Measurements from ENCODE around the gene RPS21. TPM values are rescaled to one million over a fixed set of nuclear protein-coding genes. Genes with fewer than 3 reads are reported as not detected.

The RPS21 gene
- total RNA-seq, 1 donor from 2014 or later = 1,089 TPM

DNA sequence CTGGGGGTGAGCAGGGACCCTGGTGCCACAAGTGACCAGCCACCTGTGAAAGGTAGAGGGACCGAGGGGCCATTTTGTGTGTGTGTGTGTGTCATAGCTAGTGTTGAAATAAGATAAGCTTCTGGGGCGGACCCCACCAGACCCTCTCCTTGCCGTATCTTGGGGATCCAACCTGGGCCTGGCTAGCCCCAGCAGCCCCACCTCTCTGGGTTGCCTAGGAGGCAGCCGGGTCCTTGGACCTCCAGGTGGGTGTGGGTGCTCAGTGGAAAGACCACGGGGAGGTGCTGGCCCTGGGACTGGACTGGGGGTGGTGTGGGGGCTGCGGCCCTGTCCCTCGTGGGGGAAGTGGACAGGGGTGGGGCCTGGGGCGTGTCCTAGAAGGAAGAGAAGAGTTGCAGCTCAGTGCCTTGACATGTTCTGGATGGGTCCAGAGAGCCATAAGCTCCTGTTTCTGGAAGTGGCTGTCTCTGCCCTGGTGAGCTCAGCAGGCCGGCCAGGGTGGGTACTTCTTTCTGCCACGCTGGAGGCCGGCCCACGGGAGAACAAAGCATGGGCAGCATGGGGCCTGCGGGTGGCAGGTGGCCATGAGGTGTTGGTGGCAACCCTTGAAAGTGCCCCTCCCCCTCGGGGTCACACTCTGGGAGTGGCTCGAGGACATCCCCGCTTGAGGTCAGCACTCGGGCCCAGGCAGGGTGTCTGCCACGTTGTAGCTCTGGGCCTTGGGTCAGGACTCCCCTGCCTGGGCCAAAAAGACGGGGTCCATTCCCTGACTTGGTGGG, 32.0 kb downstream of the RPS21 start:
- H3K27me3 Mint-ChIP-seq (ENCODE audit: low read depth) = no peaks in the 10 kb centered on the region
- DNase-seq (ENCODE audit: low spot score in 2 of 2, unreplicated experiment in 2 of 2) = no peak
- H3K27ac Mint-ChIP-seq = no peak overlapping the region
- no peaks in the 10 kb centered on the region for H3K36me3 Mint-ChIP-seq
- no peak overlapping the region for H3K4me3 Mint-ChIP-seq
- TF ChIP-seq CTCF (IDR thresholded peaks at IDR 0.05; ENCODE audit: unreplicated experiment) = no peak
- H3K4me1 Mint-ChIP-seq = peaks cover 13% of the 10 kb centered on the region
- H3K9me3 Mint-ChIP-seq = no peaks in the 10 kb centered on the region

DNA sequence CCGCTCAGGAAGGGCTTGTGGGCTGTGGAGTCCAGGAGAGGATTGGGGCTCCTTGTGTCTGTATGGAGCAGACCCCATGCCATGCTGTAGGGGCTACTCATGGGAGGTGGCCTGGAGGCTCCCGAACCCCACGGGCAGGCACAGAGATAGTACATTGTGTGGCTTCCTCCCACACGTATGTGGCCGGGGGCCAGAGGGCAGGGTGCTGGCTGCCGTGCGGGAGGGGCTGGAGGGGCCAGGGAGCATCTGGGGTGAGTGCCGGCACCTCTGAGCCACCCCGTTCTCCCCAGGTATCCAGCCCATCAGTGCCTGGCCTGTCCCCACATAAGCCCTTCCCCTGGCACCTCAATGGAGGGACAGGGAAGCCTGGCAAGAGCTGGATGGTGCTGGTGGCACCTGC, 32.9 kb downstream of the RPS21 start:
- Mint-ChIP-seq H3K36me3 (no peaks in the 10 kb centered on the region), H3K27me3 (ENCODE audit: low read depth) (no peaks in the 10 kb centered on the region), H3K4me3 (no peak overlapping the region), H3K9me3 (no peaks in the 10 kb centered on the region), H3K27ac (no peak overlapping the region), H3K4me1 (peaks cover 19% of the 10 kb centered on the region)
- TF ChIP-seq CTCF (IDR thresholded peaks at IDR 0.05; ENCODE audit: unreplicated experiment) = no peak
- DNase-seq (ENCODE audit: low spot score in 2 of 2, unreplicated experiment in 2 of 2) = no peak

GRCh38 chr20:62420846-62421715, 34.2 kb downstream of the RPS21 start:
- no peak overlapping the region for H3K4me3 Mint-ChIP-seq
- no peaks in the 10 kb centered on the region for H3K9me3 Mint-ChIP-seq
- H3K4me1 Mint-ChIP-seq = peaks cover 24% of the 10 kb centered on the region
- no peaks in the 10 kb centered on the region for H3K27me3 Mint-ChIP-seq (ENCODE audit: low read depth)
- no peak overlapping the region for H3K27ac Mint-ChIP-seq
- no peak for TF ChIP-seq CTCF (IDR thresholded peaks at IDR 0.05; ENCODE audit: unreplicated experiment)
- H3K36me3 Mint-ChIP-seq = no peaks in the 10 kb centered on the region
- DNase-seq (ENCODE audit: low spot score in 2 of 2, unreplicated experiment in 2 of 2) = no peak

DNA sequence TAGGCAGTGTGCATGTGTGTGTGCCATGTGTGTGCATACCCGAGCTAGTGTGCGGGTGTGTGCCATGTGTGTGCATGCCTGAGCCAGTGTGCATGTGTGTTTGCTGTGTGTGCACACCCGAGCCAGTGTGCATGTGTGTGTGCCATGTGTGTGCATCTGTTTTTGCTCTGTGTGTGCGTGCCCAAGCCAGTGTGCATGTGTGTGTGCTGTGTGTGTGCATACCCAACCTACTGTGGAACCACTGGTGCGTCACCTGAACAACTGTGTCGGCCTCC, 34.8 kb downstream of the RPS21 start:
- Mint-ChIP-seq H3K27ac (no peak overlapping the region), H3K4me3 (no peak overlapping the region), H3K36me3 (no peaks in the 10 kb centered on the region), H3K9me3 (no peaks in the 10 kb centered on the region), H3K27me3 (ENCODE audit: low read depth) (no peaks in the 10 kb centered on the region), H3K4me1 (peaks cover 29% of the 10 kb centered on the region)
- no peak for DNase-seq (ENCODE audit: low spot score in 2 of 2, unreplicated experiment in 2 of 2)
- TF ChIP-seq CTCF (IDR thresholded peaks at IDR 0.05; ENCODE audit: unreplicated experiment) = no peak

GRCh38 chr20:62422636-62423325, 35.9 kb downstream of the RPS21 start:
- Mint-ChIP-seq H3K4me3 (no peak overlapping the region), H3K27me3 (ENCODE audit: low read depth) (no peaks in the 10 kb centered on the region), H3K4me1 (peaks cover 38% of the 10 kb centered on the region), H3K27ac (no peak overlapping the region), H3K36me3 (no peaks in the 10 kb centered on the region), H3K9me3 (no peaks in the 10 kb centered on the region)
- TF ChIP-seq CTCF (IDR thresholded peaks at IDR 0.05; ENCODE audit: unreplicated experiment) = no peak
- DNase-seq (ENCODE audit: low spot score in 2 of 2, unreplicated experiment in 2 of 2) = no peak

Data from mesothelial cell of epicardium (in vitro differentiated cells).